Tibial nerve (tissue), 4 donors: ENCODE measurements around the gene CDON. TPM values are rescaled to one million over a fixed set of nuclear protein-coding genes. Genes with fewer than 3 reads are reported as not detected.

Experiments used
- DNase-seq, 2 donors: peaks; one replicate each; pipeline ENCODE4 v3.0.0-alpha.2; 2019; ENCODE audit warnings: low spot score in 2 of 2
- H3K27ac ChIP-seq, 4 donors: fragments of 200-600 bp; sonication (generic) in 3 of 4; one replicate each; pipeline ENCODE4 v1.5.1; 2017 to 2019; ENCODE audit warnings: mild to moderate bottlenecking in 1 of 4
- H3K27me3 ChIP-seq, 2 donors: fragments of 200-600 bp; sonication (generic) in 1 of 2; one replicate each; pipeline versions ENCODE4 v1.5.1 to v1.6.0; 2017 to 2019
- H3K36me3 ChIP-seq, 3 donors: fragments of 200-600 bp; sonication (generic); one replicate each; pipeline ENCODE4 v1.5.1; 2018 to 2019
- H3K4me1 ChIP-seq, 4 donors: fragments of 200-600 bp; sonication (generic) in 3 of 4; one replicate each; pipeline ENCODE4 v1.5.1; 2017 to 2019
- H3K4me3 ChIP-seq, 4 donors: fragments of 200-600 bp; sonication (generic) in 3 of 4; one replicate each; pipeline ENCODE4 v1.5.1; 2017 to 2019; ENCODE audit warnings: mild to moderate bottlenecking in 1 of 4, moderate library complexity in 1 of 4
- H3K9me3 ChIP-seq, 4 donors: fragments of 200-600 bp; sonication (generic) in 3 of 4; one replicate each; pipeline ENCODE4 v1.5.1; 2017 to 2019
- EP300 ChIP-seq, 2 donors: sonication (generic); formaldehyde crosslinking; IDR thresholded peaks; one replicate each; pipeline ENCODE4 v1.6.1; 2017; ENCODE audit warnings: antibody characterized with exemption in 2 of 2, mild to moderate bottlenecking in 1 of 2
- POLR2A ChIP-seq, 2 donors: fragments of 450-650 bp; IDR thresholded peaks; one replicate each; pipeline ENCODE4 v1.6.1; 2017; ENCODE audit warnings: antibody characterized with exemption in 2 of 2, mild to moderate bottlenecking in 2 of 2, moderate library complexity in 2 of 2
- WGBS, 2 donors: methylation state at CpG; one replicate each; pipeline ENCODE4 v1.1.5; 2018; 5-methylcytosine and 5-hydroxymethylcytosine counted together
- total RNA-seq, 4 donors: library from RNA; depleted of rRNA; stranded (reverse); fragments of >200 nt; gene quantifications; one replicate each; pipeline ENCODE4 v1.1.0, GENCODE V29; 2016
- TF ChIP-seq, protein P1 (sequence below), 5 experiments: fragments of 200-600 bp in 3 of 5; fragments of 450-650 bp in 2 of 5; sonication (generic) in 3 of 5; IDR thresholded peaks; one replicate each; pipeline ENCODE4 v1.5.1; 2016 to 2019; ENCODE audit warnings: antibody characterized with exemption in 5 of 5, mild to moderate bottlenecking in 3 of 5, moderate library complexity in 2 of 5

Gene CDON
- total RNA-seq, 4 donors from 2014 or later: 14.4 to 25.9 (median 15.3) TPM

DNA sequence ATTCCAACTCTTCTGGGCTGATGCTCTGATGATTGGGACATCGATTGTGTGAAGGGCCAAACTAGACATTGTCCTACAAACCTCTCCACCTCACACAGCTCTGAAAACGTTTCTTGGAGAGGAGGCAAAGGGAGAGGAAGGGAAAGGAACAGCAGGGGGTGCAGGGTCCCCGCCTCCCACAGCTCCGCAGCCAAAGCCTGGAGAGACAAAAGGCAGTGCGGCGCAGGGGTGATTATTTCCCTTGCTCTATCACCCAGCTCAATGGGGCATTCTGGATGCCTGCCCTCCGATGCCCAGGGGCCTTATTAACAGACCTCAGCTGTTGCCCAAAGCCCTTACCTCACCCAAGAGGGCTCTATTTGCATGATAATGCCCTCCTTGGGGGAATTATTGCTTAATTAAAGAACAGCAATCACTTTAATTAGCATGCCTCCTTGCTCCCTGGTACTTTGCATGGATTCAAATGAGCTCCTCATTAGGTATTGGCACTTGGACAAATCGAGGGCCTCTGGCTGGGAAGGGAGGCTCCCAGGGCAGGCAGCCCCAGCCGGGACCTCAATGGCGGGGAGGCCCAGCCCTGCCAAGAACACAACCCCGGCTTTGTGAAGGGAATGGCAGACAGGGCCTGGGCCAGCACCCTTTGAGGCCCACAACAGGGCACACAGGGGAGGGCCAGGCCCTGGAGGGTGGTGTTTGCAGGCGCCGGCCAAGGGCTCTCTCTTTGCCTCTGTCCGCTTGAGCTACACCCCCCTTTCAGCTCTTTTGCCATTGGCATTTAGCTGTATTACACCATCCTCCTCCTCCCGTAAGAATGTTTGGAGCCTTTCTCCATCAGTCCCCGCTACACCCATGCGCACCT, 19.8 kb upstream of the CDON start:
- H3K36me3 ChIP-seq: no peaks in the 10 kb centered on the region
- TF ChIP-seq, protein P1, sequence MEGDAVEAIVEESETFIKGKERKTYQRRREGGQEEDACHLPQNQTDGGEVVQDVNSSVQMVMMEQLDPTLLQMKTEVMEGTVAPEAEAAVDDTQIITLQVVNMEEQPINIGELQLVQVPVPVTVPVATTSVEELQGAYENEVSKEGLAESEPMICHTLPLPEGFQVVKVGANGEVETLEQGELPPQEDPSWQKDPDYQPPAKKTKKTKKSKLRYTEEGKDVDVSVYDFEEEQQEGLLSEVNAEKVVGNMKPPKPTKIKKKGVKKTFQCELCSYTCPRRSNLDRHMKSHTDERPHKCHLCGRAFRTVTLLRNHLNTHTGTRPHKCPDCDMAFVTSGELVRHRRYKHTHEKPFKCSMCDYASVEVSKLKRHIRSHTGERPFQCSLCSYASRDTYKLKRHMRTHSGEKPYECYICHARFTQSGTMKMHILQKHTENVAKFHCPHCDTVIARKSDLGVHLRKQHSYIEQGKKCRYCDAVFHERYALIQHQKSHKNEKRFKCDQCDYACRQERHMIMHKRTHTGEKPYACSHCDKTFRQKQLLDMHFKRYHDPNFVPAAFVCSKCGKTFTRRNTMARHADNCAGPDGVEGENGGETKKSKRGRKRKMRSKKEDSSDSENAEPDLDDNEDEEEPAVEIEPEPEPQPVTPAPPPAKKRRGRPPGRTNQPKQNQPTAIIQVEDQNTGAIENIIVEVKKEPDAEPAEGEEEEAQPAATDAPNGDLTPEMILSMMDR (IDR thresholded peaks at IDR 0.05): no peak
- TF ChIP-seq POLR2A (IDR thresholded peaks at IDR 0.05) (no peak), EP300 (IDR thresholded peaks at IDR 0.05) (peak in 1 of 2 donors; percentile 32)
- no peaks in the 10 kb centered on the region for H3K27me3 ChIP-seq

DNA sequence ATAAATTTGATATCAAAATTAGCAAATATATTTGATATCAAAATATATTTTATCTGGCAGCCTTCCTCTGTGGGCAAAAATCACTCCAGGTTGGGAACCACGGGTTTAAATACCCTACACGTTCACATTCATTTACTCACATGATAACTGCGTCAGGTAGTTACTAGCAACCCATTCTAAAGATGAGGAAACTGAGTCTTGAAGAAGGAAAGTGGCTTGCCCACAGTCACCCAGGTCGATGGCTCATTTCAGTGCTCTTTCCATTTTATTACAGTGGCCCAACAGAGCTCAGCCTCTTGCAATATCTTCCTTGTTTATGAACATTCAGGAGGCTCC, 19.2 kb upstream of the CDON start:
- no peak for DNase-seq
- 78 to 85% methylated on average over 4 of the region's 4 CpGs for WGBS, 2 donors
- peaks cover 2 to 40% (median 13%) of the 10 kb centered on the region in 4 donors for H3K4me1 ChIP-seq
- no peak for TF ChIP-seq POLR2A (IDR thresholded peaks at IDR 0.05)
- TF ChIP-seq EP300 (IDR thresholded peaks at IDR 0.05): no peak
- TF ChIP-seq, protein P1 (IDR thresholded peaks at IDR 0.05): no peak
- peak overlapping the region in 2 of 4 donors; percentile 69 to 77 for H3K27ac ChIP-seq
- no peaks in the 10 kb centered on the region for H3K27me3 ChIP-seq
- no peaks in the 10 kb centered on the region for H3K9me3 ChIP-seq
- H3K4me3 ChIP-seq: no peak overlapping the region
- no peaks in the 10 kb centered on the region for H3K36me3 ChIP-seq

More for the DNA sequence above, 19.8 kb upstream of the CDON start:
- Histone ChIP-seq H3K27ac (peak overlapping the region in 3 of 4 donors; percentile 38 to 77 (median 69)), H3K9me3 (no peaks in the 10 kb centered on the region), H3K4me1 (peaks cover 2 to 40% (median 13%) of the 10 kb centered on the region in 4 donors), H3K4me3 (no peak overlapping the region)
- WGBS, 2 donors: 52 to 59% methylated on average over 16 to 17 of the region's 17 CpGs
- no peak for DNase-seq

DNA sequence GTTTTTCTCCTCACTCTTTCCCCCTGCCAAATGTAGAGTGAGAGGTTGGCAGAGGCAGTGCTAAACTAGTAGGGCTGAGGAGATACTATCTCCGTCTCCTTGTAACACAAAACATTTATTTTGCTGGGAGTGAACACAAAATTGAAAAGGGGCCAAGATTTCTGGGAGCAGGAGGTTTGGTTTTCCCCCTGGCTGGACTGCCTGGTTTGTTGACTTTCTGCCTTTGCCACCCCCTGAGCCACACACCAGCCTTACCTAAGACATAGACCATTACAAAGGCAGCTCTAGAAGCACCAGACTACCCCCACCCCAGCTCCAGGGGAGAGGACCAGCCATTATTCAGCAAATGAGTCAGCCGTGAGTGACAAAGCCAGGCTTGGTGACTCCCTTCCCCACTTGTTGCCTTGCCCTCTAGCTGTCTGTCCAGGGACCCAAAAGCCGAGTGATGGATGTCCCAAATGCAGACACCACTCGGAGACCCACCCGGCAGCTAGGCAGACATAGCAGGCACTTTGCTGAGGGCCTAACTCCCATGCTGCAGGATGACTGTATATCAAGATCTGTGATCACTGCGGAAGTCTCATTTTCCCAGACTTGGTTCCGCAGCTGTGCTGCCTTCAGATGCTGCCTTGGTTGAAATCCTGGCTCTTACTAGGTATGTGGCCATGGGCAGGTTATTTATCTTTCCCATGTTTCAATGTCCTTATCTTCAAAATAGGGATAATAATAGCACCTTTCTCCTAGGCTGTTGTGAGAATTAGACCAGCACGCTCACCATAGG, 17.7 kb upstream of the CDON start:
- Histone ChIP-seq H3K27ac (peak overlapping the region in 3 of 4 donors; percentile 1 to 80 (median 69)), H3K4me1 (peaks cover 2 to 40% (median 13%) of the 10 kb centered on the region in 4 donors), H3K4me3 (no peak overlapping the region), H3K9me3 (no peaks in the 10 kb centered on the region), H3K27me3 (no peaks in the 10 kb centered on the region), H3K36me3 (no peaks in the 10 kb centered on the region)
- WGBS, 2 donors: 64 to 71% methylated on average over 7 to 8 of the region's 8 CpGs
- TF ChIP-seq POLR2A (IDR thresholded peaks at IDR 0.05): no peak
- TF ChIP-seq, protein P1 (IDR thresholded peaks at IDR 0.05): no peak
- no peak for TF ChIP-seq EP300 (IDR thresholded peaks at IDR 0.05)
- DNase-seq: no peak

DNA sequence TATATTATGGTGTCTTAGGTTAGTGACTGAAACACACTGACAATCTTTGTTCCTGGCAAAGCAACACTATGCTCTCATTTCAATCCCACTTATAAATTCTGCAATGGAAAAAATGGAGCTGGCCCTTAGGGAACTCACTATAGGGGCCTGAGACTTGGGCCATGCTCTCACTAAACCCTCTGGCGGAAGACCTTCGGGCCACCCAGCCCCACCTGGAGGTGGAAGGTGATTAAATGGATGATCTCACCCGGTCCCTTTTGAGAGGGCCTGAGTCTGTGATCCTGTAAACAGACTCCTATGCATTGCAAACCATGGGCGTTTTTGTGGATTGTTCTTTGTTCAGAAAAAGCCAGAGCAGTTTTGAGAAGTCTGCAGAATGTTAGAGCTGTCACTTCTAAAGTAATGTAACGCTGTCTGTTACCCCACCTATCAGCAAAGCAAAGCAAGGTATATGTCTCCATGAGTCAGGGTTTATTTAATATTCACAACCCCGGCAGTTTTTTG, 17.0 kb upstream of the CDON start:
- TF ChIP-seq POLR2A (IDR thresholded peaks at IDR 0.05) (no peak), EP300 (IDR thresholded peaks at IDR 0.05) (no peak)
- TF ChIP-seq, protein P1 (IDR thresholded peaks at IDR 0.05): no peak
- no peak for DNase-seq
- no peaks in the 10 kb centered on the region for H3K36me3 ChIP-seq
- H3K27ac ChIP-seq: peak overlapping the region in 3 of 4 donors; percentile 23 to 80 (median 69)
- H3K4me3 ChIP-seq: no peak overlapping the region
- no peaks in the 10 kb centered on the region for H3K9me3 ChIP-seq
- H3K27me3 ChIP-seq: no peaks in the 10 kb centered on the region
- peaks cover 2 to 40% (median 13%) of the 10 kb centered on the region in 4 donors for H3K4me1 ChIP-seq
- WGBS, 2 donors: 30 to 37% methylated on average over 6 of the region's 6 CpGs
